Measurements from ENCODE around the gene ZBTB43. TPM values are rescaled to one million over a fixed set of nuclear protein-coding genes. Genes with fewer than 3 reads are reported as not detected.
"Not testable (repeated sequence)": the region's sequence is repeated elsewhere in the genome, so short reads cannot be mapped to it uniquely, and the experiment has no call there.

Gene ZBTB43
- total RNA-seq, 1 donor from 2014 or later = 21.2 TPM

- Mint-ChIP-seq H3K4me1 (ENCODE audit: low read depth) (no peaks in the 10 kb centered on the region), H3K9me3 (no peaks in the 10 kb centered on the region), H3K36me3 (ENCODE audit: low read depth) (peaks cover 1% of the 10 kb centered on the region), H3K27me3 (ENCODE audit: insufficient read depth) (peaks cover 12% of the 10 kb centered on the region), H3K4me3 (no peak overlapping the region), H3K27ac (no peak overlapping the region)
- intact Hi-C loops (cut with micrococcal nuclease) = no loop called here
- DNase-seq (ENCODE audit: low spot score) = no peak
These were observed 6.9 kb upstream of the ZBTB43 start for GRCh38 chr9:126797903-126798302.

DNA sequence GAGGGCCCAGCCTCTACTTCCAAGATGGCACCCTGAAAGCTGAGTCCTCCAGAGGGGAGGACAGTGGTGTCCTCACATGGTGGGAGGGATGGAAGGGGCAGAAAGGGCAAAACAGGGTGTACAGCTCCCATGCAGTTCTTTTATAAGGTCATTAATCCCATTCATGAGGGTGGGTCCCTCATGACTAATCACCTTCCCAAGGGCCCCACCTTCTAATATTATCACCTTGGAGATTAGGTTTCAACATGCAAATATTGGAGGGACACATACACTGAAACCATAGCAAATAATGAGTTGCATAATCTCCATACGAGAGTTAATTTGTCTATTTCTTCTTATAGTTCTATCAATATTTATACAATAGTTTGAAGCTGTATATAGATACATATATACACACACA lies 5.8 kb upstream of the ZBTB43 start:
- intact Hi-C loops (cut with micrococcal nuclease) = no loop called here
- H3K4me1 Mint-ChIP-seq (ENCODE audit: low read depth) = peaks cover 4% of the 10 kb centered on the region
- DNase-seq (ENCODE audit: low spot score) = no peak
- no peaks in the 10 kb centered on the region for H3K9me3 Mint-ChIP-seq
- H3K27ac Mint-ChIP-seq = no peak overlapping the region
- H3K36me3 Mint-ChIP-seq (ENCODE audit: low read depth) = peaks cover 3% of the 10 kb centered on the region
- H3K27me3 Mint-ChIP-seq (ENCODE audit: insufficient read depth) = peaks cover 12% of the 10 kb centered on the region
- no peak overlapping the region for H3K4me3 Mint-ChIP-seq

- no peak for DNase-seq (ENCODE audit: low spot score)
- peaks cover 27% of the 10 kb centered on the region for H3K4me1 Mint-ChIP-seq (ENCODE audit: low read depth)
- intact Hi-C loops (cut with micrococcal nuclease) = no loop called here
- H3K27ac Mint-ChIP-seq = no peak overlapping the region
- H3K27me3 Mint-ChIP-seq (ENCODE audit: insufficient read depth) = peaks cover 2% of the 10 kb centered on the region
- H3K4me3 Mint-ChIP-seq = no peak overlapping the region
- no peaks in the 10 kb centered on the region for H3K9me3 Mint-ChIP-seq
- H3K36me3 Mint-ChIP-seq (ENCODE audit: low read depth) = peaks cover 8% of the 10 kb centered on the region
These were observed 2.4 kb upstream of the ZBTB43 start for GRCh38 chr9:126802318-126803059.

GRCh38 chr9:126804198-126804695 lies 593 bp upstream of the ZBTB43 start:
- Mint-ChIP-seq H3K27ac (peak overlapping the region; percentile 88), H3K9me3 (no peaks in the 10 kb centered on the region), H3K4me3 (peak overlapping the region; percentile 92), H3K4me1 (ENCODE audit: low read depth) (peaks cover 27% of the 10 kb centered on the region), H3K27me3 (ENCODE audit: insufficient read depth) (peaks cover 2% of the 10 kb centered on the region), H3K36me3 (ENCODE audit: low read depth) (peaks cover 8% of the 10 kb centered on the region)
- intact Hi-C loops (cut with micrococcal nuclease) = loop anchor here (1.0 to 2.0 kb wide), 3 partner anchors 57 to 287 kb away; partner anchors contain the start of gene ZBTB34
- no peak for DNase-seq (ENCODE audit: low spot score)

GRCh38 chr9:126805554-126806262 lies 868 bp downstream of the ZBTB43 start:
- Mint-ChIP-seq H3K36me3 (ENCODE audit: low read depth) (peaks cover 12% of the 10 kb centered on the region), H3K27ac (peak overlapping the region; percentile 99), H3K4me3 (peak overlapping the region; percentile 92), H3K4me1 (ENCODE audit: low read depth) (peaks cover 27% of the 10 kb centered on the region), H3K9me3 (no peaks in the 10 kb centered on the region), H3K27me3 (ENCODE audit: insufficient read depth) (peaks cover 2% of the 10 kb centered on the region)
- DNase-seq (ENCODE audit: low spot score) = peak; percentile 75
- intact Hi-C loops (cut with micrococcal nuclease) = loop anchor here (1.0 to 5.0 kb wide), 4 partner anchors 55 to 1283 kb away; partner anchors contain the start of genes RALGPS1 and ZBTB34

DNA sequence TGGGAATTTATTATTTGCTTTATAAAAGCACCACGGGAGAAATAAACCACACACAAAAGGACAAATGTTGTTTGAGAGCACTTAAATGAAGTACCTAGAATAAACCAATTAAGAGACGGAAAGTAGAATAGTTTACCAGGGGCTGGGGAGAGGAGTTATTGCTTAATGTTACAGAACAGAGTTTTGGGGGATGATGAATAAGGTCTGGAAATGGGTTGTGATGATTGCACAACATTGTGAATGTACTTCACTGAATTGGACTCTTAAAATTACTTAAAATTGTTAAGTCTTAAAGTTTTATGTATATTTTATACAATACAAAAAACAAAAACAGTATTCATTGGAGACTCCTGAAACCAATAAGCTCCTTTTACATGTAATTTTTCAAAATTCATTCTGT lies 1.5 kb downstream of the ZBTB43 start:
- H3K27ac Mint-ChIP-seq = peak overlapping the region; percentile 99
- peaks cover 2% of the 10 kb centered on the region for H3K27me3 Mint-ChIP-seq (ENCODE audit: insufficient read depth)
- H3K9me3 Mint-ChIP-seq = no peaks in the 10 kb centered on the region
- peaks cover 27% of the 10 kb centered on the region for H3K4me1 Mint-ChIP-seq (ENCODE audit: low read depth)
- no peak for DNase-seq (ENCODE audit: low spot score)
- intact Hi-C loops (cut with micrococcal nuclease) = loop anchor here (5.0 kb wide), 1 partner anchor 1284 kb away; no protein-coding TSS in a partner anchor
- H3K4me3 Mint-ChIP-seq = peak overlapping the region; percentile 92
- peaks cover 14% of the 10 kb centered on the region for H3K36me3 Mint-ChIP-seq (ENCODE audit: low read depth)

DNA sequence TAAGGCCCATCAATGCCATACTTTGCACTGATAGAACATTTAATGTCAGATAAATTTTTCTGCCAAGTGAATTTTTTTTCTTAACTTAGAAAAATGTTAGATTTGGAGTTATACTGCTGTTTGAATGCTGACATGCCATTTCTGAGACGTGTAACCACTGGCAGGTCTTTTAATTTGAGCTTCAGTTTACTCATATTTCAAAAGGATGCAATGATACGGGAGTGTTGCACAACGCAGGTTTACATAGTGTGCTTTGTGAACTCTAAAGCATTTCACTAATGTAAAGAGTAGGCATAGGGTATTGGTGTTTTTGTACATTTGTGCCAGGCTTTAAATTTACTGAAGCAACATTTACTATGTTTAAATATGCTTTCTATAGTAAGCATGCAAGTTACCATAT lies 4.2 kb downstream of the ZBTB43 start:
- intact Hi-C loops (cut with micrococcal nuclease) = loop anchor here (5.0 kb wide), 1 partner anchor 1287 kb away; no protein-coding TSS in a partner anchor
- Mint-ChIP-seq H3K27me3 (ENCODE audit: insufficient read depth) (peaks cover under 1% of the 10 kb centered on the region), H3K4me3 (no peak overlapping the region), H3K36me3 (ENCODE audit: low read depth) (peaks cover 31% of the 10 kb centered on the region), H3K27ac (no peak overlapping the region), H3K4me1 (ENCODE audit: low read depth) (peaks cover 23% of the 10 kb centered on the region), H3K9me3 (no peaks in the 10 kb centered on the region)
- no peak for DNase-seq (ENCODE audit: low spot score)

DNA sequence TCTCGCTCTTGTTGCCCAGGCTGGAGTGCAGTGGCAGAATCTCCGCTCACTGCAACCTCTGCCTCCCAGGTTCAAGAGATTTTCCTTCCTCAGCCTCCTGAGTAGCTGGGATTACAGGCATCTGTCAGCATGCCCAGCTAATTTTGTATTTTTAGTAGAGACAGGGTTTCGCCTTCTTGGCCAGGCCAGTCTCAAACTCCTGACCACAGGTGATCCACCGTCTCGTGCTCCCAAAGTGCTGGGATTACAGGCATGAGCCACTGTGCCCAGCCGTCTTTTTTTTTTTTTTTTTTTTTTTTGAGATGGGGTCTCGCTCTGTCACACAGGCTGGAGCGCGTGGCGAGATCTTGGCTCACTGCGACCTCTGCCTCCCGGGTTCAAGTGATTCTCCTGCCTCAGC lies 5.4 kb downstream of the ZBTB43 start:
- H3K9me3 Mint-ChIP-seq; H3K27me3 Mint-ChIP-seq (ENCODE audit: insufficient read depth); H3K27ac Mint-ChIP-seq; H3K4me3 Mint-ChIP-seq; intact Hi-C loops (cut with micrococcal nuclease); DNase-seq (ENCODE audit: low spot score): not testable (repeated sequence)
- Mint-ChIP-seq H3K36me3 (ENCODE audit: low read depth) (peaks cover 36% of the 10 kb centered on the region), H3K4me1 (ENCODE audit: low read depth) (peaks cover 21% of the 10 kb centered on the region)

DNA sequence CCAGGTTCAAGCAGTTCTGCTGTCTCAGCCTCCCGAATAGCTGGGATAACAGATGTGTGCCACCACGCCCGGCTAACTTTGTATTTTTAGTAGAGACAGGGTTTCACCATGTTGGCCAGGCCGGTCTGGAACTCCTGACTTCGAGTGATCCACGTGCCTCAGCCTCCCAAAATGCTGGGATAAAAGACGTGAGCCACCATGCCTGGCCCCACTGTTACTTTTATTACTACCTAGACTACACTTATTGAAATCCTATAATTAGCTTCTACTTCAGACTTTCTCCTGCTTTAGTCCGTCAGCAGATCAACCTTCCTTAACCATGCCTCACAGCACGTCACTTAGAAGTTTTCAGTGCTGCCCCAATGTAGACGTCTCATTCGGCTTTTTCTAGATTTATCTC lies 8.2 kb downstream of the ZBTB43 start:
- Mint-ChIP-seq H3K36me3 (ENCODE audit: low read depth) (peaks cover 54% of the 10 kb centered on the region), H3K9me3 (peaks cover 19% of the 10 kb centered on the region), H3K27ac (no peak overlapping the region), H3K4me3 (no peak overlapping the region), H3K4me1 (ENCODE audit: low read depth) (no peaks in the 10 kb centered on the region), H3K27me3 (ENCODE audit: insufficient read depth) (no peaks in the 10 kb centered on the region)
- intact Hi-C loops (cut with micrococcal nuclease) = no loop called here
- DNase-seq (ENCODE audit: low spot score) = no peak

GRCh38 chr9:126814091-126814490 lies 9.3 kb downstream of the ZBTB43 start:
- H3K4me3 Mint-ChIP-seq = no peak overlapping the region
- H3K27ac Mint-ChIP-seq = no peak overlapping the region
- no peaks in the 10 kb centered on the region for H3K27me3 Mint-ChIP-seq (ENCODE audit: insufficient read depth)
- DNase-seq (ENCODE audit: low spot score) = no peak
- H3K9me3 Mint-ChIP-seq = peaks cover 30% of the 10 kb centered on the region
- peaks cover 63% of the 10 kb centered on the region for H3K36me3 Mint-ChIP-seq (ENCODE audit: low read depth)
- intact Hi-C loops (cut with micrococcal nuclease) = no loop called here
- H3K4me1 Mint-ChIP-seq (ENCODE audit: low read depth) = no peaks in the 10 kb centered on the region

GRCh38 chr9:126817615-126818014 lies 12.8 kb downstream of the ZBTB43 start:
- H3K9me3 Mint-ChIP-seq = peaks cover 38% of the 10 kb centered on the region
- peaks cover 63% of the 10 kb centered on the region for H3K36me3 Mint-ChIP-seq (ENCODE audit: low read depth)
- H3K27me3 Mint-ChIP-seq (ENCODE audit: insufficient read depth); H3K27ac Mint-ChIP-seq; H3K4me3 Mint-ChIP-seq; H3K4me1 Mint-ChIP-seq (ENCODE audit: low read depth); DNase-seq (ENCODE audit: low spot score); intact Hi-C loops (cut with micrococcal nuclease): not testable (repeated sequence)

DNA sequence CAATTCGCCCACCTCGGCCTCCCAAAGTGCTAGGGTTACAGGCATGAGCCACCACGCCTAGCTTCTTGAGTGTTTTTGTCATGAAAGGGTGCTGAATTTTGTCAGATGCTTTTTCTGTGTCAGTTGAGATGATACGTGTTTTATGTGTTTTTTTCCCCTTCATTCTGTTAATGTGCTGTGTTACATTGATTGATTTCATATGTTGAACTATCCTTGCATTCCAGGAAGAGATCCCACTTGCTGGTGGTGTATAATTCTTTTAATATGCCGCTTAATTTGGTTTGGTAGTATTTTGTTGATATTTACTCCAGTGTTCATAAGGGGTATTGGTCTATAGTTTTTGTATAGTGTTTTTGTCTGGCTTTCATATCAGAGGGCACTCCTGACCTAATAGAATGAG lies 13.6 kb downstream of the ZBTB43 start:
- H3K36me3 Mint-ChIP-seq (ENCODE audit: low read depth) = peaks cover 61% of the 10 kb centered on the region
- peaks cover 8% of the 10 kb centered on the region for H3K4me1 Mint-ChIP-seq (ENCODE audit: low read depth)
- H3K27ac Mint-ChIP-seq = no peak overlapping the region
- no peaks in the 10 kb centered on the region for H3K27me3 Mint-ChIP-seq (ENCODE audit: insufficient read depth)
- H3K9me3 Mint-ChIP-seq = peaks cover 38% of the 10 kb centered on the region
- no peak for DNase-seq (ENCODE audit: low spot score)
- H3K4me3 Mint-ChIP-seq = no peak overlapping the region
- intact Hi-C loops (cut with micrococcal nuclease) = no loop called here

GRCh38 chr9:126819482-126819881 lies 14.6 kb downstream of the ZBTB43 start:
- peak overlapping the region; percentile 45 for H3K27ac Mint-ChIP-seq
- no peak for DNase-seq (ENCODE audit: low spot score)
- peaks cover 8% of the 10 kb centered on the region for H3K4me1 Mint-ChIP-seq (ENCODE audit: low read depth)
- peaks cover 56% of the 10 kb centered on the region for H3K36me3 Mint-ChIP-seq (ENCODE audit: low read depth)
- intact Hi-C loops (cut with micrococcal nuclease) = loop anchor here (1.0 kb wide), 1 partner anchor 41 kb away; the partner anchor contains the start of gene ZBTB34
- no peak overlapping the region for H3K4me3 Mint-ChIP-seq
- peaks cover 38% of the 10 kb centered on the region for H3K9me3 Mint-ChIP-seq
- H3K27me3 Mint-ChIP-seq (ENCODE audit: insufficient read depth) = no peaks in the 10 kb centered on the region
